GM12878 (cell line): ENCODE measurements around the gene C19orf81.

Source experiments
- CBX3 ChIP-seq: fragments of 200-600 bp; sonication (generic); IDR thresholded peaks from 2 replicates; pipeline ENCODE4 v1.6.1; 2016; ENCODE audit warnings: low read depth, borderline replicate concordance
- CEBPZ ChIP-seq: fragments of 150-350 bp; IDR thresholded peaks from 2 replicates; pipeline ENCODE4 v1.6.1; 2016; ENCODE audit warnings: low read depth, low read length
- CREB1 ChIP-seq: IDR thresholded peaks from 2 replicates; pipeline ENCODE4 v1.6.1; 2012; ENCODE audit warnings: low read depth, mild to moderate bottlenecking, inconsistent platforms
- EZH2 ChIP-seq: IDR thresholded peaks from 2 replicates; pipeline ENCODE4 v1.6.1; 2012; ENCODE audit warnings: low read depth, mild to moderate bottlenecking, control low read depth, inconsistent platforms, low read length, borderline replicate concordance; ENCODE audit not compliant: control insufficient read depth
- POLR2A ChIP-seq: IDR thresholded peaks from 2 replicates; pipeline ENCODE4 v1.6.1; 2011; ENCODE audit warnings: low read depth, mild to moderate bottlenecking, low read length
- ZBTB11 ChIP-seq: fragments of 450-650 bp; formaldehyde crosslinking; IDR thresholded peaks from 2 replicates; pipeline ENCODE4 v1.5.0; 2022; ENCODE audit warnings: mild to moderate bottlenecking, missing genetic modification characterization
- TF ChIP-seq, protein P1 (sequence below): IDR thresholded peaks from 2 replicates; pipeline ENCODE4 v1.6.1; 2011; ENCODE audit warnings: low read depth, low read length, improper control_type of control experiment, borderline replicate concordance
- TF ChIP-seq, protein P2 (sequence below), 3 experiments: IDR thresholded peaks in 2 of 3; conservative IDR thresholded peaks in 1 of 3; 2 replicates each; pipeline ENCODE4 v1.5.1; 2011; ENCODE audit warnings: low read depth in 3 of 3, low read length in 3 of 3, mild to moderate bottlenecking in 3 of 3, control low read depth in 2 of 3, moderate library complexity in 2 of 3, inconsistent platforms in 1 of 3, mixed read lengths in 1 of 3; ENCODE audit not compliant: control insufficient read depth in 2 of 3, insufficient read depth in 1 of 3; ENCODE audit errors: extremely low read depth in 1 of 3

DNA sequence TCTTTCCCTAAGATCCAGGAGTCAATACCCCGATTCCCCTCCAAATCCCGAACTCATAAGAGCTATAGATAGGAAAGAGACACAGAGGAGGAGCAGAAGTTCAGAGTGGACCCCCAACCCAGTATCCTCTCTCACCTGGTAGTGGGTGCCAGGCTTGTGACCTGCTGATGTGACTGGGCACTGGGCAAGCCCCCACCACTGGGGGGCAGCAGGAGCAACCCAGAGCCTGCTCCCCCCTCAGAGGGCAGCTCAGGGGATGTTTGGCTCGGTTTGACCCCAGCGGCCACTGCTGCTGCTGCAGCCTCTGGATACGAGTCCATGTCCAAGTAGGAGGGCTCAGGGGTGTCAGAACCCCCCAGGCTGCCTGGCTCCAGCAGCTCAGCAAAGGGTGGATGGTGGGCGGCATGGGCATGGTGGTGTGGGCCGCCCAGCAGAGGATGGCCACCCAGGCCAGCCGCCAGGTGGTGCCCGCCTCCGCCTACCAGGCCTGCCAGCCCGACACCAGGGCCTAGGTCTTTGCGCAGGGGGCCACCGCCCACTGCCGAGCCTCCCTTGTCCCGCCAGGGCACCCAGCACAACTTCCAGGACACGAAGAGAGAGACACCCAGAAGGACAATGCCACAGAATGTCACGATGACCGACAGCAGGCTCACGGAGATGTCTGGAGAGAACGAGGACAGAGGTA, 17.0 kb upstream of the C19orf81 start:
- no peak for TF ChIP-seq CBX3
- no peak for TF ChIP-seq CREB1
- TF ChIP-seq, protein P1, sequence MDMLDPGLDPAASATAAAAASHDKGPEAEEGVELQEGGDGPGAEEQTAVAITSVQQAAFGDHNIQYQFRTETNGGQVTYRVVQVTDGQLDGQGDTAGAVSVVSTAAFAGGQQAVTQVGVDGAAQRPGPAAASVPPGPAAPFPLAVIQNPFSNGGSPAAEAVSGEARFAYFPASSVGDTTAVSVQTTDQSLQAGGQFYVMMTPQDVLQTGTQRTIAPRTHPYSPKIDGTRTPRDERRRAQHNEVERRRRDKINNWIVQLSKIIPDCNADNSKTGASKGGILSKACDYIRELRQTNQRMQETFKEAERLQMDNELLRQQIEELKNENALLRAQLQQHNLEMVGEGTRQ = no peak
- no peak for TF ChIP-seq ZBTB11 (CRISPR knock-in tag)
- TF ChIP-seq CEBPZ = no peak
- TF ChIP-seq EZH2 = no peak
- TF ChIP-seq, protein P2, sequence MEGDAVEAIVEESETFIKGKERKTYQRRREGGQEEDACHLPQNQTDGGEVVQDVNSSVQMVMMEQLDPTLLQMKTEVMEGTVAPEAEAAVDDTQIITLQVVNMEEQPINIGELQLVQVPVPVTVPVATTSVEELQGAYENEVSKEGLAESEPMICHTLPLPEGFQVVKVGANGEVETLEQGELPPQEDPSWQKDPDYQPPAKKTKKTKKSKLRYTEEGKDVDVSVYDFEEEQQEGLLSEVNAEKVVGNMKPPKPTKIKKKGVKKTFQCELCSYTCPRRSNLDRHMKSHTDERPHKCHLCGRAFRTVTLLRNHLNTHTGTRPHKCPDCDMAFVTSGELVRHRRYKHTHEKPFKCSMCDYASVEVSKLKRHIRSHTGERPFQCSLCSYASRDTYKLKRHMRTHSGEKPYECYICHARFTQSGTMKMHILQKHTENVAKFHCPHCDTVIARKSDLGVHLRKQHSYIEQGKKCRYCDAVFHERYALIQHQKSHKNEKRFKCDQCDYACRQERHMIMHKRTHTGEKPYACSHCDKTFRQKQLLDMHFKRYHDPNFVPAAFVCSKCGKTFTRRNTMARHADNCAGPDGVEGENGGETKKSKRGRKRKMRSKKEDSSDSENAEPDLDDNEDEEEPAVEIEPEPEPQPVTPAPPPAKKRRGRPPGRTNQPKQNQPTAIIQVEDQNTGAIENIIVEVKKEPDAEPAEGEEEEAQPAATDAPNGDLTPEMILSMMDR (IDR thresholded peaks at IDR 0.05 in 2 of 3, conservative IDR thresholded peaks at IDR 0.05 in 1 of 3; ENCODE audit: control insufficient read depth in 2 of 3, extremely low read depth in 1 of 3, insufficient read depth in 1 of 3, low read depth in 3 of 3, low read length in 3 of 3) = 0 out of 6 replicates have a peak, but pooled peaks of 1 of the 3 experiments have one; percentile 10
- TF ChIP-seq POLR2A = no peak
